ENCODE results near the gene BNIP1. TPM values are rescaled to one million over a fixed set of nuclear protein-coding genes. Genes with fewer than 3 reads are reported as not detected.

BNIP1 gene
- total and polyA plus RNA-seq, 2 of the 4 experiments (the other 2 are of a cell fraction) = 24.3 to 35.3 TPM

DNA sequence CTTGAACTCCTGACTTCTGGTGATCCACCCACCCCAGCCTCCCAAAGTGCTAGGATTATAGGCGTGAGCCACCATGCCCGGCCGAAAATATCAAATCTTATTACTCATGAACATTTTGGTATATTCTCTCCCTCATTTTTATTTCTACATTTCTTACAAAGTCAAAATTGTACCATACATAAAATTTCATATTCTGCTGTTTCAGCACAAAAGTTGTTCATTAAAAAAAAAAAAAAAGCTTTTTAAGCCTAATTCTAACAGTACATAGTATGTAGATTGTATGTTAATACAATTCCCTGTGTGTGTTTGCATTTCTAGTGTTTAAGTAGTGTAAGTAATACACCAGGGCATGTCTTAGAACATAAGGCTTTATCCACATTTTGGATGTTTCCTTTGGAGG lies 14.9 kb downstream of the BNIP1 start:
- Histone ChIP-seq H3K18ac (ENCODE audit: low read depth, low read length) (no peak overlapping the region), H2BK120ac (ENCODE audit: low read depth, low read length) (no peak overlapping the region), H2AK9ac (replicated peaks; ENCODE audit: low read depth, low read length, poor library complexity) (no peak overlapping the region), H3K9me1 (ENCODE audit: insufficient read depth, low read length) (no peaks in the 10 kb centered on the region), H3K4me1 (ENCODE audit: control insufficient read depth, insufficient read depth, low read length) (no peaks in the 10 kb centered on the region; the same call in 1 of the 2 replicates), H2BK15ac (ENCODE audit: low read depth, low read length) (no peak overlapping the region), H3K9ac (ENCODE audit: low read depth, low read length) (no peak overlapping the region), H2AK5ac (ENCODE audit: low read depth, low read length) (no peak overlapping the region), H2AFZ (replicated peaks; ENCODE audit: low read length, poor library complexity) (no peak overlapping the region), H3K14ac (replicated peaks; ENCODE audit: low read depth, low read length) (no peak overlapping the region), H3K23ac (ENCODE audit: low read depth, low read length) (no peak overlapping the region), H3K4ac (ENCODE audit: low read depth, low read length) (no peak overlapping the region), H3K27me3 (ENCODE audit: control insufficient read depth, insufficient read depth, low read length) (no peaks in the 10 kb centered on the region), H3K9me3 (ENCODE audit: control insufficient read depth, insufficient read depth, low read length) (no peaks in the 10 kb centered on the region), H2BK20ac (ENCODE audit: low read depth, low read length) (no peak overlapping the region), H4K8ac (ENCODE audit: low read depth in 2 of 2, low read length in 2 of 2) (no peak overlapping the region), H4K20me1 (ENCODE audit: insufficient read depth, low read length) (no peaks in the 10 kb centered on the region; the same call in 1 of the 2 replicates), H3K36me3 (ENCODE audit: control insufficient read depth, insufficient read depth, low read length) (peaks cover 45% of the 10 kb centered on the region), H2BK5ac (ENCODE audit: low read depth, low read length, poor library complexity, severe bottlenecking) (no peak overlapping the region), H3K4me3 (ENCODE audit: insufficient read depth, low read depth, low read length) (no peak overlapping the region), H4K5ac (ENCODE audit: low read depth, low read length) (no peak overlapping the region), H3K27ac (ENCODE audit: insufficient read depth, low read length) (no peak overlapping the region), H3K56ac (ENCODE audit: extremely low read depth, insufficient read depth, low read length) (no peak overlapping the region), H3K4me2 (ENCODE audit: low read depth, low read length) (no peak overlapping the region), H4K91ac (ENCODE audit: insufficient read depth, low read depth, low read length) (no peak overlapping the region), H3K79me1 (ENCODE audit: low read depth in 1 of 2, low read length in 2 of 2) (0 out of 4 replicates have a peak, but pooled peaks cover 0 to 3% of the 10 kb centered on the region in 2 experiments)
- 96% methylated on average over 3 of the region's 3 CpGs; no CpG with 5 or more reads in 1 of the 2 experiments for WGBS, 2 experiments (ENCODE audit: extremely low coverage in 2 of 2, insufficient read length in 1 of 2)
- intact Hi-C loops (cut with micrococcal nuclease) = no loop called here
- ATAC-seq (ENCODE audit: low read depth) (no peak), DNase-seq (no peak)
- BruUV-seq (replicated peaks) = no TSS peak
- dilution Hi-C loops (cut with HindIII; ENCODE audit: low sequenced_read_pairs, unreplicated experiment) = no loop called here
- in situ Hi-C loops (cut with MboI; ENCODE audit: low sequenced_read_pairs) = loop anchor here (25.0 kb wide), 2 partner anchors 428 to 1153 kb away; no protein-coding TSS in a partner anchor
- TF ChIP-seq RAD21 (IDR thresholded peaks at IDR 0.05; ENCODE audit: low read length) (no peak), BHLHE40 (IDR thresholded peaks at IDR 0.05; ENCODE audit: low read depth, low read length) (no peak), MAFK (IDR thresholded peaks at IDR 0.05; ENCODE audit: low read depth, low read length) (peak; percentile 65), NFE2L2 (IDR thresholded peaks at IDR 0.05; ENCODE audit: low read depth, low read length) (no peak), SMC3 (IDR thresholded peaks at IDR 0.05; ENCODE audit: low read depth, low read length) (no peak)
- TF ChIP-seq, protein P1, sequence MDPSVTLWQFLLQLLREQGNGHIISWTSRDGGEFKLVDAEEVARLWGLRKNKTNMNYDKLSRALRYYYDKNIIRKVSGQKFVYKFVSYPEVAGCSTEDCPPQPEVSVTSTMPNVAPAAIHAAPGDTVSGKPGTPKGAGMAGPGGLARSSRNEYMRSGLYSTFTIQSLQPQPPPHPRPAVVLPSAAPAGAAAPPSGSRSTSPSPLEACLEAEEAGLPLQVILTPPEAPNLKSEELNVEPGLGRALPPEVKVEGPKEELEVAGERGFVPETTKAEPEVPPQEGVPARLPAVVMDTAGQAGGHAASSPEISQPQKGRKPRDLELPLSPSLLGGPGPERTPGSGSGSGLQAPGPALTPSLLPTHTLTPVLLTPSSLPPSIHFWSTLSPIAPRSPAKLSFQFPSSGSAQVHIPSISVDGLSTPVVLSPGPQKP (IDR thresholded peaks at IDR 0.05; ENCODE audit: borderline replicate concordance, low read depth, low read length) = no peak
- TF ChIP-seq, protein P2, sequence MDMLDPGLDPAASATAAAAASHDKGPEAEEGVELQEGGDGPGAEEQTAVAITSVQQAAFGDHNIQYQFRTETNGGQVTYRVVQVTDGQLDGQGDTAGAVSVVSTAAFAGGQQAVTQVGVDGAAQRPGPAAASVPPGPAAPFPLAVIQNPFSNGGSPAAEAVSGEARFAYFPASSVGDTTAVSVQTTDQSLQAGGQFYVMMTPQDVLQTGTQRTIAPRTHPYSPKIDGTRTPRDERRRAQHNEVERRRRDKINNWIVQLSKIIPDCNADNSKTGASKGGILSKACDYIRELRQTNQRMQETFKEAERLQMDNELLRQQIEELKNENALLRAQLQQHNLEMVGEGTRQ (IDR thresholded peaks at IDR 0.05; ENCODE audit: low read depth, low read length) = no peak
- TF ChIP-seq, protein P3, sequence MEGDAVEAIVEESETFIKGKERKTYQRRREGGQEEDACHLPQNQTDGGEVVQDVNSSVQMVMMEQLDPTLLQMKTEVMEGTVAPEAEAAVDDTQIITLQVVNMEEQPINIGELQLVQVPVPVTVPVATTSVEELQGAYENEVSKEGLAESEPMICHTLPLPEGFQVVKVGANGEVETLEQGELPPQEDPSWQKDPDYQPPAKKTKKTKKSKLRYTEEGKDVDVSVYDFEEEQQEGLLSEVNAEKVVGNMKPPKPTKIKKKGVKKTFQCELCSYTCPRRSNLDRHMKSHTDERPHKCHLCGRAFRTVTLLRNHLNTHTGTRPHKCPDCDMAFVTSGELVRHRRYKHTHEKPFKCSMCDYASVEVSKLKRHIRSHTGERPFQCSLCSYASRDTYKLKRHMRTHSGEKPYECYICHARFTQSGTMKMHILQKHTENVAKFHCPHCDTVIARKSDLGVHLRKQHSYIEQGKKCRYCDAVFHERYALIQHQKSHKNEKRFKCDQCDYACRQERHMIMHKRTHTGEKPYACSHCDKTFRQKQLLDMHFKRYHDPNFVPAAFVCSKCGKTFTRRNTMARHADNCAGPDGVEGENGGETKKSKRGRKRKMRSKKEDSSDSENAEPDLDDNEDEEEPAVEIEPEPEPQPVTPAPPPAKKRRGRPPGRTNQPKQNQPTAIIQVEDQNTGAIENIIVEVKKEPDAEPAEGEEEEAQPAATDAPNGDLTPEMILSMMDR (conservative IDR thresholded peaks at IDR 0.05; ENCODE audit: low read depth, low read length) = no peak
- ChIA-PET POLR2A (ENCODE audit: unreplicated experiment) (no interaction called here), CTCF (interaction anchor here (0.6 kb wide), 1 partner anchor 388 kb away, joined by 3 read pairs; no protein-coding TSS in a partner anchor)
